GM10248 (cell line): ENCODE results near the gene ANP32E.
A peak's percentile ranks its signal among the peaks of the same experiment; 100 is the strongest.
"Not testable (repeated sequence)": the region's sequence is repeated elsewhere in the genome, so short reads cannot be mapped to it uniquely, and the experiment has no call there.

Experiments used
- CTCF ChIA-PET: fragments of 300-600 bp; sonication (Branson Sonifier 250); formaldehyde crosslinking; extraction: SDS; loops from one replicate; lab custom pipeline; 2021; ENCODE audit warnings: antibody characterized with exemption; lab: Yijun Ruan, JAX
- POLR2A ChIA-PET: fragments of 350-650 bp; sonication (Branson Sonifier 250); formaldehyde crosslinking; extraction: SDS; loops from one replicate; lab custom pipeline; 2020; ENCODE audit warnings: antibody characterized with exemption; lab: Yijun Ruan, JAX
- DNase-seq: peaks from one replicate; pipeline ENCODE4 v3.0.0; 2012; ENCODE audit errors: extremely low spot score
- TF ChIP-seq, protein P1 (sequence below): IDR thresholded peaks from 2 replicates; pipeline ENCODE4 v1.5.1; 2012; ENCODE audit warnings: mild to moderate bottlenecking, low read depth; ENCODE audit errors: extremely low read depth, missing control alignments, control extremely low read depth

The ANP32E gene

DNA sequence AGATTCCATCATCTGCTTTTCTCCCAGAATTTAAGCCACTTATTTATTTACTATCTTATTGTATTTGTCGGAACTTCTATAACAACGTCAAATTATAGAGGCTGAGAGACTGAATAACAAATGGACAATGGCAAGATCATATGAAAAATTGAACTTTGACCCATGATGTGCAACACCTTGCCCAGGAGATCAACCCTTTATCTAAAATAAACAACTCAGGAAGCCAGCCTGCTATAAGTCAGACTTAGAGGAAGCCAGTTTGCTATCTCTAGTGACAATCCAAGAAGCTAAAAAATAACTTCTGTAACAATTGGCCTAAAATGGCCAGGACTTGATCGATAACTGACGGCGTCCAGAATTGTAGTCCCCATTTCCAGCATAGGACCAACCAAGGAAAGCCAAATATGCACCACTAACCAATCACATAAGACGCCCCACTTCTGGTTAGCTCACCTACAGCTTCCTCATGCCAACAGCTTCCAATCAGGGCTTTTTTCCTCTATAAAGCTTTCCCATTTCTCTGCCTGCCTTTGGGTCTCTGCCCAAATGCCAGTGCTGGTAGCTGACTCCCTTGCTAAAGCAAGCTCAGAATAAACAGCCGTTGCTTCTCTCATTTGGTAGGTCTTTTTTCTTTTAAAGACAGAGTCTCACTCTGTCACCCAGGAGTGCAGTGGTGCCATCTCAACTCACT lies 28.5 kb downstream of the ANP32E start:
- POLR2A ChIA-PET, result no interaction called here
- CTCF ChIA-PET, result interaction anchor here (1.1 to 2.9 kb wide), 3 partner anchors 15 to 39 kb away, joined by 3 to 13 read pairs (median 4); no protein-coding TSS in a partner anchor
- DNase-seq, result no peak
- TF ChIP-seq, protein P1, sequence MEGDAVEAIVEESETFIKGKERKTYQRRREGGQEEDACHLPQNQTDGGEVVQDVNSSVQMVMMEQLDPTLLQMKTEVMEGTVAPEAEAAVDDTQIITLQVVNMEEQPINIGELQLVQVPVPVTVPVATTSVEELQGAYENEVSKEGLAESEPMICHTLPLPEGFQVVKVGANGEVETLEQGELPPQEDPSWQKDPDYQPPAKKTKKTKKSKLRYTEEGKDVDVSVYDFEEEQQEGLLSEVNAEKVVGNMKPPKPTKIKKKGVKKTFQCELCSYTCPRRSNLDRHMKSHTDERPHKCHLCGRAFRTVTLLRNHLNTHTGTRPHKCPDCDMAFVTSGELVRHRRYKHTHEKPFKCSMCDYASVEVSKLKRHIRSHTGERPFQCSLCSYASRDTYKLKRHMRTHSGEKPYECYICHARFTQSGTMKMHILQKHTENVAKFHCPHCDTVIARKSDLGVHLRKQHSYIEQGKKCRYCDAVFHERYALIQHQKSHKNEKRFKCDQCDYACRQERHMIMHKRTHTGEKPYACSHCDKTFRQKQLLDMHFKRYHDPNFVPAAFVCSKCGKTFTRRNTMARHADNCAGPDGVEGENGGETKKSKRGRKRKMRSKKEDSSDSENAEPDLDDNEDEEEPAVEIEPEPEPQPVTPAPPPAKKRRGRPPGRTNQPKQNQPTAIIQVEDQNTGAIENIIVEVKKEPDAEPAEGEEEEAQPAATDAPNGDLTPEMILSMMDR, result no peak

DNA sequence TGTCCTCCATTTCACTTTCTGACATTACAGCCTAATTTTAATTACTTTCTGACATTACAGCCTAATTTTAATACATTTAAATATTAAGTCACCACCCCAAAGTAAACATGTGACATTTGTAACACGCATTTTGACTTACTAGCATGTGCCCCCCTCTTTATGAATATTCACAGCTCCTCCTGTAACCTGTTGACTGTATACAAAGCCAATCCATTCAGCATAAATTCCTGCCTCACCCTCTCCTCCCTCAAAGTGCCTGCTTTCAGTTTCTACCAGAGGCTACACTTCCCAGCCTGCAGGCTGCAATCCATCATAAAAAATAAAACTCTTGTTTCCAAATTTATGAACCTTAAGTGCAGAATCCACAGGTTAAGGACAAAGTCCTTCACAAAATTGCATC lies 39.5 kb downstream of the ANP32E start:
- no peak for DNase-seq
- TF ChIP-seq, protein P1, result no peak
- ChIA-PET CTCF (no interaction called here), POLR2A (interaction anchor here (1.1 kb wide), 1 partner anchor 308 kb away, joined by 3 read pairs; a partner anchor contains a TSS)

DNA sequence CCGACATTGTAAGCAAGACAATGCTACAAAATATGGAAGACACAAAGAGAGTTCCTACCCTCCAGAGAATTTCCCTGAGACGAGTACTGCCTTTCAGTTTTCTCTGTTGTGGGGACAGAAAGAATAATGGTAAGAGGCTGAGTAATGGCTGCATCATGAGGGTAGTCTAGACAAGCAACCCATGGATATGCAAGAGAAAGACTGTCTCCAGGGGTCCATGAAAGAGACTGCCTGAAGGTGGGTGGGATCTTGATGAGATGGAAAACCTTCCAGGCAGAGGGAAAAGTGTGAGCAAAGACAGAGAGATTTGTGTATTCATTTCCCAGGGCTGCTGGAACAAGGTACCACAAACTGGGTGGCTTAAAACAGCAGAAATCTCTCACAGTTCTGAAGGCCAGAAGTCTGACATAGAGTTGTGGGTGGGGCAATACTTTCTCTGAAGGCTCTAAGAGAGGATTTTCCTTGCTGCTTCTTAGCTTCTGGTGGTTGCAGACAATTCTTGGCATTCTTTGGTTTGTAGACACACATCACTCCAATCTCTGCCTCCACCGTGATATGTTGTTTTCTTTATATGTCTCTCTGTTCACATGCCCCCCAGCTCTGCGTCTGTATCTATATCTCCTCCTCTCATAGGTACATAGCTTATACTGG lies 41.4 kb downstream of the ANP32E start:
- POLR2A ChIA-PET, result no interaction called here
- CTCF ChIA-PET, result interaction anchor here (1.2 to 1.3 kb wide), 2 partner anchors 7 to 104 kb away, joined by 4 to 7 read pairs; no protein-coding TSS in a partner anchor

DNA sequence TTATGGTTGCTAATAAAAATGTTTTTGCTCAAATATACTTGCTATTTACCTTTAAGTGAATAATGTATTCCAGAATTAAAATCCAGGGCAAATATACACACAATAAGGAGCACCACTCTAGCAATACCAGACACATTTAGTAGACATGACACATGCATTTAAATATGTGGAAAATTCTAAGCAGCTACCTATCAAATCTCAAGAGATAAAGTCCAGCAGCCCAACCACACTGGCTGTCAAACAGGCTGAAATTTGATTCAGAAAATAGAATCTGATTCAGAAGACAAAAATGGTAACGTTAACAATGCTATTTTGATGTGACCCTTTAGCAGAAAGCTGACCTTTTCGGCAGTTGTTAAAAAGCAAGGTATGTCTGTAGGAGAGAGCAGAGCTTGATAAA lies 43.9 kb downstream of the ANP32E start:
- CTCF ChIA-PET, result interaction anchor here (0.7 kb wide), 1 partner anchor 16 kb away, joined by 3 read pairs; no protein-coding TSS in a partner anchor
- TF ChIP-seq, protein P1, result no peak
- POLR2A ChIA-PET, result no interaction called here
- DNase-seq, result no peak

More for the DNA sequence above, 41.4 kb downstream of the ANP32E start:
- DNase-seq, result no peak
- TF ChIP-seq, protein P1, result no peak

DNA sequence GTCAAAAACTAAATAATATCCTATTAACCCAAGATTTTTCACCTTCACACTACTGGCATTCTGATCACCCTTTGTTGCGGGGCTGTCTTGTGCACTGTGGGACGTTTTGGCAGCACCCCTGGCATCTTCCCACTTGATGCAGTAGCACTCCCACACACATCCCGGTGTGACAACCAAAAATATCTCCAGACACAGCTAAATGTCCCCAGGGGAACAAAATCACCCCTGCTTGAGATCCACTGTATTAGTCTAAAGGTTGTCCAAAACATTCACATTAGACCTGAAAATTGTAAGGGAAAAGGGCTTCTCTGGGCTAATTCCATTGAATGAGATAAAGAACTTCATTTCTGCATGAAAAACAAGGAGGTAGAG lies 48.4 kb downstream of the ANP32E start:
- ChIA-PET POLR2A (interaction anchor here (1.3 to 2.1 kb wide), 2 partner anchors 26 to 300 kb away, joined by 5 to 13 read pairs; a partner anchor contains a TSS), CTCF (interaction anchor here (0.7 to 3.3 kb wide), 27 partner anchors 8 to 814 kb away, joined by 3 to 26 read pairs (median 7); partner anchors contain the start of gene VPS45)
- no peak for DNase-seq
- TF ChIP-seq, protein P1, result no peak

DNA sequence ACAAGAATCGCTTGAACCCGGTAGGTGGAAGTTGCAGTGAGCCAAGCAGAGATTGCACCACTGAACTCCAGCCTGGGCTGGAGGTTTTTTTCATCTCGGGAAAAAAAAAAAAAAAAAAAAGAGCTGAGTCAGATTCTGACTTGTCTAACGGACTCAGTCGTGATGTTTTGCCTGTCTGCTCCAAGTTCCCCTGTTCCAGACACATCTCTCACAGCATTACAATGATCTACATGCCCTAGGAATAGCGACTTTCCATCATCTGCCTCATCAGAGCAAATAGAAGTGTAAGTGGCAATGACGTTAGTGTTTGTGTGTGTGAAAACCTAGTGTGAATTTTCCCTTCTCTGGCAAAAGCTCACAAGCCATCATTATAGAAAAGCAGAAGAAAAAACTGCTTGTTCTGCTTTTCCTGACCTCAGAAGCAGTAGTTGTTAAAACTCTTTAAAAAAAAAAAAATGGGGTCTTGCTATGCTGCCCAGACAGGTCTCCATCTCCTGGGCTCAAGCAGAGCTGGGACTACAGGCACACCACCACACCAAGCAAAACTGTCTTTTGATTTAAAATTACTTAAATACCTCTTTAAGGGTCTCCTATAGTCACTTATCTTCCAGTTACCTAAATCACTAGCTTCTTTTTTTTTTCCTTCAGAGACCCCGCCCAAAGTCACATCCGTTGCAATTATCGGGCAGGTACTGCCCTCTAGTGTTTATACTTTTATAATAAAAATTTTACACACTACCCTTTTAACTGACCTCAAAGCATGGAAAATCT lies 48.9 kb downstream of the ANP32E start:
- ChIA-PET CTCF (interaction anchor here (0.7 to 3.3 kb wide), 33 partner anchors 8 to 814 kb away, joined by 3 to 26 read pairs (median 6); partner anchors contain the start of gene VPS45), POLR2A (interaction anchor here (0.6 to 2.1 kb wide), 4 partner anchors 15 to 299 kb away, joined by 3 to 13 read pairs (median 8); a partner anchor contains a TSS)
- TF ChIP-seq, protein P1, result no peak
- peak; percentile 51 for DNase-seq

DNA sequence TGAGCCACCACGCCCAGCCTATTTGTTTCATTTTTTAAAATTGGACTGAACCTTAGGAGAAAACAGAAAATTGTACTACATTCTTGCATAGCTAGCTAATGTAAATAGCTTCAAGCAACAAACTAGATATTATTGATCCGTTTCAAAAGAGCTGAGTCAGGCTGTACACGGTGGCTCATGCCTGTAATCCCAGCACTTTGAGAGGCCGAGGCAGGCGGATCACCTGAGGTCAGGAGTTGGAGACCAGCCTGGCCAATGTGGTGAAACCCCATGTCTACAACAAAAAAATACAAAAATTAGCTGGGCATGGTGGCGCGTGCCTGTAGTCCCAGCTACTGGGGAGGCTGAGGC lies 49.5 kb downstream of the ANP32E start:
- ChIA-PET CTCF (interaction anchor here (0.9 to 3.3 kb wide), 21 partner anchors 9 to 302 kb away, joined by 3 to 26 read pairs (median 7); partner anchors contain the start of gene VPS45), POLR2A (interaction anchor here (2.1 kb wide), 1 partner anchor 299 kb away, joined by 13 read pairs; a partner anchor contains a TSS)
- DNase-seq, result not testable (repeated sequence)
